ENCODE measurements around the gene RALGPS2.

DNA sequence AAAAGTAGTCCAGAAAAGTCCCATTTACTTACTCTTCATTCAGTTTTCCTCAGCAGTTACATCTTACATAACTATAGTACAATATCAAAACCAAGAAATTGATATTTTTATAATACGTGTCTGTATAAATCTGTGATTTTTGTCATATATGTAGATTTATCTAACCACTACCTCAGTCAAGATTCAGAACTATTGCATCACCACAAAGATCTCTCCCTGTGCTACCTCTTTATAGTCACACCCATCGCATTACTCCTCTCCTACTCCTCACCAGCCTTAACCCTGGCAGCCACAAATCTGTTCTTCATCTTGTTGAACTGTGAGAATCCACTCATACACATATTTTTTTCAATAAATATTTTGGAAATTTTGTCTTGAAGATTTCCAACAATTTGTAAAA is 72.5 kb downstream of the RALGPS2 start:
- no peak for TF ChIP-seq EZH2 (IDR thresholded peaks at IDR 0.05)
- no peak for TF ChIP-seq POLR2AphosphoS5 (IDR thresholded peaks at IDR 0.05; ENCODE audit: borderline replicate concordance, low read depth, low read length)
- TF ChIP-seq FOXP2 (optimal IDR thresholded peaks at IDR 0.05; ENCODE audit: control extremely low read depth, extremely low read length, insufficient read depth), result no peak

All from SK-N-MC (cell line).